GM21723 (cell line): ENCODE results near the gene NRXN3.

Source experiments
- ATAC-seq: cut with Tn5 transposase; IDR thresholded peaks from one replicate; pipeline ENCODE4 v1.9.1; 2021; ENCODE audit warnings: mild to moderate bottlenecking, moderate library complexity; ENCODE audit not compliant: unreplicated experiment

NRXN3 gene

GRCh38 chr14:79043194-79043889 lies 873.2 kb downstream of the NRXN3 start:
- no peak for ATAC-seq

- ATAC-seq = no peak
These were observed 874.9 kb downstream of the NRXN3 start for GRCh38 chr14:79044894-79045624.

GRCh38 chr14:79050787-79051727 lies 880.9 kb downstream of the NRXN3 start:
- no peak for ATAC-seq

GRCh38 chr14:79051742-79052141 lies 881.6 kb downstream of the NRXN3 start:
- no peak for ATAC-seq

GRCh38 chr14:79056879-79057278 lies 886.7 kb downstream of the NRXN3 start:
- no peak for ATAC-seq

GRCh38 chr14:79057333-79057732 lies 887.2 kb downstream of the NRXN3 start:
- no peak for ATAC-seq

- no peak for ATAC-seq
These were observed 892.1 kb downstream of the NRXN3 start for GRCh38 chr14:79062226-79062625.

- ATAC-seq = no peak
These were observed 894.0 kb downstream of the NRXN3 start for GRCh38 chr14:79064214-79064613.

- no peak for ATAC-seq
These were observed 904.3 kb downstream of the NRXN3 start for GRCh38 chr14:79074510-79074909.

- no peak for ATAC-seq
These were observed 906.3 kb downstream of the NRXN3 start for GRCh38 chr14:79076428-79076827.

GRCh38 chr14:79077096-79077495 lies 906.9 kb downstream of the NRXN3 start:
- no peak for ATAC-seq

GRCh38 chr14:79080040-79080439 lies 909.9 kb downstream of the NRXN3 start:
- no peak for ATAC-seq

- no peak for ATAC-seq
These were observed 912.7 kb downstream of the NRXN3 start for GRCh38 chr14:79082883-79083282.

GRCh38 chr14:79083356-79083755 lies 913.2 kb downstream of the NRXN3 start:
- ATAC-seq = no peak

GRCh38 chr14:79084861-79085260 lies 914.7 kb downstream of the NRXN3 start:
- ATAC-seq = no peak

- no peak for ATAC-seq
These were observed 919.4 kb downstream of the NRXN3 start for GRCh38 chr14:79089576-79089975.

- no peak for ATAC-seq
These were observed 920.5 kb downstream of the NRXN3 start for GRCh38 chr14:79090641-79091180.

GRCh38 chr14:79091381-79091963 lies 921.3 kb downstream of the NRXN3 start:
- ATAC-seq = no peak

- no peak for ATAC-seq
These were observed 923.4 kb downstream of the NRXN3 start for GRCh38 chr14:79093531-79093930.

- ATAC-seq = no peak
These were observed 924.8 kb downstream of the NRXN3 start for GRCh38 chr14:79094951-79095350.

GRCh38 chr14:79096811-79097210 lies 926.6 kb downstream of the NRXN3 start:
- ATAC-seq = no peak
